Nephron progenitor cell (in vitro differentiated cells): ENCODE measurements around the gene MC2R.

ENCODE experiments used
- DNase-seq: peaks from one replicate; pipeline ENCODE4 v3.0.0; 2021
- H3K27ac Mint-ChIP-seq: 2 replicates; pipeline ENCODE4 v1.8.0; 2021; ENCODE audit warnings: mild to moderate bottlenecking, moderate library complexity, mixed read lengths
- H3K27me3 Mint-ChIP-seq: 2 replicates; pipeline ENCODE4 v1.8.0; 2021; ENCODE audit warnings: mild to moderate bottlenecking, low read depth, mixed read lengths; ENCODE audit not compliant: poor library complexity
- H3K36me3 Mint-ChIP-seq: 2 replicates; pipeline ENCODE4 v1.8.0; 2021; ENCODE audit warnings: low read depth, mixed read lengths
- H3K4me1 Mint-ChIP-seq: 2 replicates; pipeline ENCODE4 v1.8.0; 2021; ENCODE audit warnings: mixed read lengths
- H3K4me3 Mint-ChIP-seq: 2 replicates; pipeline ENCODE4 v1.8.0; 2021; ENCODE audit warnings: mild to moderate bottlenecking, moderate library complexity, mixed read lengths
- H3K9me3 Mint-ChIP-seq: 2 replicates; pipeline ENCODE4 v1.8.0; 2021; ENCODE audit warnings: mild to moderate bottlenecking, moderate library complexity, mixed read lengths
- CTCF ChIP-seq: fragments of 200-600 bp; sonication (generic); IDR thresholded peaks from 2 replicates; pipeline ENCODE4 v1.5.0; 2021; ENCODE audit warnings: antibody characterized with exemption

Gene MC2R

GRCh38 chr18:13915995-13916431 lies 677 bp upstream of the MC2R start:
- no peak overlapping the region for H3K27ac Mint-ChIP-seq
- no peak for TF ChIP-seq CTCF
- no peaks in the 10 kb centered on the region for H3K9me3 Mint-ChIP-seq
- no peaks in the 10 kb centered on the region for H3K36me3 Mint-ChIP-seq
- H3K27me3 Mint-ChIP-seq, result no peaks in the 10 kb centered on the region
- no peak for DNase-seq
- no peaks in the 10 kb centered on the region for H3K4me1 Mint-ChIP-seq
- no peak overlapping the region for H3K4me3 Mint-ChIP-seq

GRCh38 chr18:13914756-13915155 lies 580 bp downstream of the MC2R start:
- Mint-ChIP-seq H3K4me3 (no peak overlapping the region), H3K27me3 (no peaks in the 10 kb centered on the region), H3K9me3 (no peaks in the 10 kb centered on the region), H3K36me3 (no peaks in the 10 kb centered on the region), H3K27ac (no peak overlapping the region), H3K4me1 (no peaks in the 10 kb centered on the region)
- no peak for TF ChIP-seq CTCF
- DNase-seq, result no peak

- no peak for DNase-seq
Measured at GRCh38 chr18:13914170-13914569, 1.2 kb downstream of the MC2R start.

GRCh38 chr18:13913205-13913604 lies 2.1 kb downstream of the MC2R start:
- no peak overlapping the region for H3K27ac Mint-ChIP-seq
- H3K36me3 Mint-ChIP-seq, result no peaks in the 10 kb centered on the region
- H3K27me3 Mint-ChIP-seq, result no peaks in the 10 kb centered on the region
- no peak overlapping the region for H3K4me3 Mint-ChIP-seq
- no peak for TF ChIP-seq CTCF
- H3K9me3 Mint-ChIP-seq, result no peaks in the 10 kb centered on the region
- DNase-seq, result no peak
- H3K4me1 Mint-ChIP-seq, result no peaks in the 10 kb centered on the region

More at GRCh38 chr18:13914170-13914569, 1.2 kb downstream of the MC2R start:
- no peaks in the 10 kb centered on the region for H3K9me3 Mint-ChIP-seq
- no peak for TF ChIP-seq CTCF
- H3K27ac Mint-ChIP-seq, result no peak overlapping the region
- no peaks in the 10 kb centered on the region for H3K27me3 Mint-ChIP-seq
- H3K4me3 Mint-ChIP-seq, result no peak overlapping the region
- H3K4me1 Mint-ChIP-seq, result no peaks in the 10 kb centered on the region
- H3K36me3 Mint-ChIP-seq, result no peaks in the 10 kb centered on the region

GRCh38 chr18:13912601-13913000 lies 2.7 kb downstream of the MC2R start:
- Mint-ChIP-seq H3K36me3 (no peaks in the 10 kb centered on the region), H3K27ac (no peak overlapping the region), H3K4me1 (no peaks in the 10 kb centered on the region), H3K4me3 (no peak overlapping the region), H3K9me3 (no peaks in the 10 kb centered on the region), H3K27me3 (no peaks in the 10 kb centered on the region)
- no peak for TF ChIP-seq CTCF
- no peak for DNase-seq

GRCh38 chr18:13910986-13911385 lies 4.3 kb downstream of the MC2R start:
- Mint-ChIP-seq H3K9me3 (no peaks in the 10 kb centered on the region), H3K27ac (no peak overlapping the region), H3K27me3 (no peaks in the 10 kb centered on the region), H3K4me1 (no peaks in the 10 kb centered on the region), H3K4me3 (no peak overlapping the region), H3K36me3 (no peaks in the 10 kb centered on the region)
- TF ChIP-seq CTCF, result no peak
- DNase-seq, result no peak
